AG09309 (cell line): ENCODE measurements around the gene UGT3A2.
"Not testable (repeated sequence)": the region's sequence is repeated elsewhere in the genome, so short reads cannot be mapped to it uniquely, and the experiment has no call there.

Experiments
- DNase-seq: peaks from one replicate; pipeline ENCODE4 v3.0.0-alpha.2; 2010; ENCODE audit warnings: low read depth
- H3K4me3 ChIP-seq: 2 replicates; pipeline ENCODE4 v1.5.1; 2011; ENCODE audit warnings: mild to moderate bottlenecking, low read depth, low read length, moderate library complexity; ENCODE audit not compliant: control insufficient read depth
- TF ChIP-seq, protein P1 (sequence below): IDR thresholded peaks from 2 replicates; pipeline ENCODE4 v1.5.1; 2011; ENCODE audit warnings: mild to moderate bottlenecking, low read depth, low read length, inconsistent platforms; ENCODE audit not compliant: insufficient read depth, control insufficient read depth; ENCODE audit errors: missing control alignments

UGT3A2 gene

DNA sequence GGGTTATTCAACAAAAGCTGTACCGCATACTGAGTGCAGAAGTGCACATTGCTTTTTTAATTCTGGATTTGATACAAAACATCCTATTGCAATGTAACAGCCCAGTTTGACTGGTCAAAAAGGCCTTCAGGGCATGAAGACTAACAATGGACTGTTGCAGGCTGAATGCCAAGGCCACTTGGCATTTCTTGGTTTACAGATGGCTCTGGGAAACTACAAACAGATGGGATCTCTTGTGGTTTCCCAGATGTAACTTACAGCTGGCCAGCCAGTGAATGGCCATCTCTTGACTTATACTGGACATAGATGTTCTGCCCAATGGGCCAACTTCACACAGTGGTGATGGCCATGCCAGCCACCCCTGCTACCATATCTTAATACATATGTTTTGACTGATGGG, 36.8 kb downstream of the UGT3A2 start:
- H3K4me3 ChIP-seq = no peak overlapping the region
- TF ChIP-seq, protein P1, sequence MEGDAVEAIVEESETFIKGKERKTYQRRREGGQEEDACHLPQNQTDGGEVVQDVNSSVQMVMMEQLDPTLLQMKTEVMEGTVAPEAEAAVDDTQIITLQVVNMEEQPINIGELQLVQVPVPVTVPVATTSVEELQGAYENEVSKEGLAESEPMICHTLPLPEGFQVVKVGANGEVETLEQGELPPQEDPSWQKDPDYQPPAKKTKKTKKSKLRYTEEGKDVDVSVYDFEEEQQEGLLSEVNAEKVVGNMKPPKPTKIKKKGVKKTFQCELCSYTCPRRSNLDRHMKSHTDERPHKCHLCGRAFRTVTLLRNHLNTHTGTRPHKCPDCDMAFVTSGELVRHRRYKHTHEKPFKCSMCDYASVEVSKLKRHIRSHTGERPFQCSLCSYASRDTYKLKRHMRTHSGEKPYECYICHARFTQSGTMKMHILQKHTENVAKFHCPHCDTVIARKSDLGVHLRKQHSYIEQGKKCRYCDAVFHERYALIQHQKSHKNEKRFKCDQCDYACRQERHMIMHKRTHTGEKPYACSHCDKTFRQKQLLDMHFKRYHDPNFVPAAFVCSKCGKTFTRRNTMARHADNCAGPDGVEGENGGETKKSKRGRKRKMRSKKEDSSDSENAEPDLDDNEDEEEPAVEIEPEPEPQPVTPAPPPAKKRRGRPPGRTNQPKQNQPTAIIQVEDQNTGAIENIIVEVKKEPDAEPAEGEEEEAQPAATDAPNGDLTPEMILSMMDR = no peak
- no peak for DNase-seq

DNA sequence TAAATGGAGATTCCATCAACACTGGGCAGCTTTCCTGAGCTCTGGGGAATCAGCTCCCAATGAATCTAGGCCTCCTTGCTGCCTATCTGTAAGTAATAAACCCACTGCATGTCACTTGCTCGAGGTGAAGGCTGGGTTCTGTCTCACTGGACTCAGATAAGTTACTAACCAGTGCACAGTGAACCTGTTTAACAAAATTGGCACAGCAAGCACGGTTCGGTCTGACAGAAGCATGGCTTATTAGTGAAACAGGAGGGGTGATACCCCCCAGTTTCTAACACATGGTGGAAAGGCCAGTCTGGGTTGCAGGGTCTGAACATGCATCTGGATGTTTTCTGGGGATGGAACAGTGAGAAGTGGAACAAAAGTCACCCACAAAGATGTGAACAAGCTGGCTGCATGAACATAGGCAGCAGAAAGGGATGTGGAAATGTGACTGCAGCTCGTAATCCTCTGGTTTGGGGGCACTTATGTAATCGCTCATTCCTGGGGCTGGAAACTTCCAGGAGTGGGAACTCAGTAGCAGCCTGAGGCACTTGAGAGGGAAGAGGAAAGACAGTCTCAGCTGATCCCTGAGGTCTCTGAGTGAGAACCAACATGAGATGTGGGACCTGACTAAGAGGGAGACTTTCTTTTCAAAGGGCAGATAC, 37.7 kb downstream of the UGT3A2 start:
- DNase-seq = no peak
- TF ChIP-seq, protein P1 = no peak
- H3K4me3 ChIP-seq = no peak overlapping the region

DNA sequence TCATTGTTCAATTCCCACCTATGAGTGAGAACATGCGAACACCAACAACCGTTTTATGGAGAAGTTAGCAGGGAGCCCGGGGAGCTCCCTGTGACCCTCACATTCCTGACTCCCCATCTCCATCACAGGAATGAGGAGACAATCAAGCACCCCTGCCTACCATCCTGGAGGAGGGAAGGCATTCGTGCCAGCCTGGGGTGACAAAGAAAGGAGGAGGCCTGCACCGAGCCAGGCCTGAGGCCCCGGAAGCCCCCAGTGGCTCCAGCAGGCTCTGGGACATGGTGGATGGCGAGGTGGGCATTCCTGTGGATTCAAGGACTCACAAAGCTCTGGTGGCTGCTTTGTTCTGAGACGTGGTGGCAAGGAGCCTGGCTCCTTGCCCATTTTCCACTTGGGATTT, 39.0 kb downstream of the UGT3A2 start:
- no peak for DNase-seq
- TF ChIP-seq, protein P1 = no peak
- no peak overlapping the region for H3K4me3 ChIP-seq

DNA sequence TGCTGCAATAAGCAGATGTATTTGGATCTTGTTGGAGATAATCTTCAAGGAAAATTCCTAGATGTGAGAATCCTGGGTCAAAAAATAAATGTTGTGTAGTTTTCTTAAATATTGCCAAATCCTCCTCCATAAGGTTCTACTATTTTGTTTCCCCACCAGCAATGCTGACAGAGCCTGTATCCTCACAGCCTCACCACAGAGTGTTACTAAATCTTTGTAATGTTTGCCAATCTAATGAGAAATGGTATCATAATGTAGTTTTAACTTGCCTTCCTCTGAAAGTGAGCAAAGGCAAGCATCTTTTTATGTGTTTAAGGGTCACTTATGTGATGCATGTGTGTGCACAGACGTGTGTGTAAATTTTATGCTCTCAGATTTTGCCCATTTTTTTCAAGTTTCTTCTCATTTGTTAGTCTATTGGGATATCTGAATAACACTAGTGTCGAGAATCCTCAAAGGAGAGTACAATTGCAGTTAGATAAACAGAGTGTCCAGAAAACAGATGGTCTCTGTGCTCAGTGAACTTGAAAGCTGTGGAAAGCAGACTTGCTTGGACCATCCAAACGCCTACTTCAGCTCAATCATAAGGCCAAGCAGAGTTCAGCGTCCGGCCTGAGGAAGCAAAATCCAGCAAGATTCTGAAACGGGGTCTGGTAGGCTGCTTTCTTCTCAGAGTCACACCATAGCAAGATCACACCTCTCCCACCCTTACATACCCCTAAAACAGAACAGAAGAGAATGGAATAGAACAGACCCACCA, 39.8 kb downstream of the UGT3A2 start:
- DNase-seq = no peak
- no peak overlapping the region for H3K4me3 ChIP-seq
- TF ChIP-seq, protein P1 = no peak

DNA sequence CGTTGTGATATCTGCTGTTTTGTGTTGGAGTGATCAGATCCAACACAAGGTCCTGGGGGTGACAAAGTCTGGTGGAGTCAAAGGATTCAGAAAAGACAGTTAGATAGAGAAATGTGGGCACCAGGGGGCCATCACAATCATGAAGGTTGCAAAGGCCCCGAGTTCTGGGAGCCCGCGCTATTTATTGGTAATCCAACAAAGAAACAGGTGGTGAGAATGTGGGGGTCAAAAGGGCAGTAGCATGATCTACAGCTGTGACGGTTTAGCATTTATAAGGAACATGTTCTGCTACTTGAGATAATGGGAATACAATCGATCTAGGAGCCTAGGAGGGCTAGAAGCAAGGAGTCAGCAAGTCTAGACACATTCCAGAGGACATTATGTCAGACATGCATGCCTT, 44.4 kb downstream of the UGT3A2 start:
- H3K4me3 ChIP-seq, DNase-seq: not testable (repeated sequence)

DNA sequence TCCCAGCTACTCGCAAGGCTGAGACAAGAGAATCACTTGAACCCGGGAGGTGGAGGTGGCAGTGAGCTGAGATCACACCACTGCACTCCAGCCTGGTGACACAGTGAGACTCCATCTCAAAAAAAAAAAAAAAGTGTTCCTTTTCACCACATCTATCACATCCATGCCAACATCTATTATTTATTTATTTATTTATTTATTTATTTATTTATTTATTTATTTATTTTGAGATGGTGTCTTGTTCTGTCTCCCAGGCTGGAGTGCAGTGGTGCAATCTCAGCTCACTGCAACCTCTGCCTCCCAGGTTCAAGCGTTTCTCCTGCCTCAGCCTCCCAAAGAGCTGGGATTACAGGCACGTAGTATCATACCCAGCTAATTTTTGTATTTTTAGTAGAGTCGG, 47.1 kb downstream of the UGT3A2 start:
- H3K4me3 ChIP-seq, DNase-seq: not testable (repeated sequence)

DNA sequence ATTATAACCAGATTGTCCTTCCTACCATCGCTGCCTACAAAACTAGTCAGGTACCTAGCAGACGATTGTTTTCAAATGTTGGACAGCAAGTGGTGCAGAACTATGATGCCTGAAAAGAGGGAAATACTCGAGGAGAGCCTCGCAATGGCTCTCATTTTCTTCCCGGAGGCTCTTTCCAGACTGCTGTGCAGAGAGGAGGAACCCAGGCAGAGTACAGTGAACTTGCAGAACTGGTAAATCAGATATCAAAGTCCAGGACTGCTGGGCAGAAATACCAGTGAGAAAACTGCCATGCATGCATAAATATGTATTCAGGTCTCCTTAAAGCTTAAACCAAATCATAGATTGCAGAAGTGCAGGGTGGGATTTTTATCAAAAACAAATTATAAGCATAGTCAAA, 49.1 kb downstream of the UGT3A2 start:
- H3K4me3 ChIP-seq = no peak overlapping the region
- DNase-seq = no peak
- TF ChIP-seq, protein P1 = no peak
